T47D (cell line): ENCODE measurements around the gene ATP10D.
A peak's percentile ranks its signal among the peaks of the same experiment; 100 is the strongest.
"Not testable (repeated sequence)": the region's sequence is repeated elsewhere in the genome, so short reads cannot be mapped to it uniquely, and the experiment has no call there.

ENCODE experiments used
- DNase-seq, 2 experiments: peaks; one replicate each; pipeline versions ENCODE4 v3.0.0 to v3.0.0-alpha.2; 2011 to 2012; ENCODE audit warnings: low read depth in 1 of 2, low spot score in 1 of 2
- JUND ChIP-seq: IDR thresholded peaks from 2 replicates; pipeline ENCODE4 v1.6.1; 2012; ENCODE audit warnings: low read depth
- in situ Hi-C: cut with HindIII; loops from 2 replicates; pipeline ENCODE4 v1.10.0; 2016; ENCODE audit warnings: low sequenced_read_pairs, low pct_unique_long_range_greater_than_20kb

ATP10D gene

DNA sequence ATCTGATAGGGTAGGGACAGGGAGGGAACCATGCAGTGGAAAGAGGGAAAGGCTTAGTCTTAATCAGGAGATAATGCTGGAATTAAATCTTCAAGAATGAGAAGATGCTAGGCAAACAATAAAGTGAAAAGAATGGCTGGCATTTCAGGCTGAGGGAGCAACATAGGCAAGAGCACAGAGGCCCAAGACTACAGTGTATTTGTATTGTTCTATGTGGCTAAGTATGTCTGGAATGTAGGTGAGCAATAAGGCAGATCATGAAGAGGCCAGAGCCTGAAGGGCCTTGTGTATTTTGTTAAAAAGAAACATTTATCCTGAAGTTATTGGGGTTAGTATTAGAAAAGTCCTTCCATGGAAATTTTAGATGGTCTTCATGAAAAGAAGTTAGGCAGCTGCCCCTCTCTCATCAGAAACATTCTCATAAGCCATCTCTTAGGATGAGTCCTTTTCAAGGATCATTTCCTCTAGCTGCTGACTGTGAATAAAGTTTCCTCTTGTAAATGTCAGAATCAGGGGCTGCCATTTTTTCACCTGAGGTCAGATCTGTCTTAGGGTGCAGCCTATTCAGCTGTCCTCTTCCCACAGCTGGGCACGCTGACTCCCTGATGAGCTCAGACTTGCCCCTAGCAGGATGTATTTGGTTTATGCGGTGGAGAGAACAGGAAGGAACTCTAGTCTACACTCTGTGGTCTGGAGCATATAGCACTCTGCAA is 46.3 kb downstream of the ATP10D start:
- in situ Hi-C loops: no loop called here
- DNase-seq: peak; percentile 11 to 64
- no peak for TF ChIP-seq JUND

DNA sequence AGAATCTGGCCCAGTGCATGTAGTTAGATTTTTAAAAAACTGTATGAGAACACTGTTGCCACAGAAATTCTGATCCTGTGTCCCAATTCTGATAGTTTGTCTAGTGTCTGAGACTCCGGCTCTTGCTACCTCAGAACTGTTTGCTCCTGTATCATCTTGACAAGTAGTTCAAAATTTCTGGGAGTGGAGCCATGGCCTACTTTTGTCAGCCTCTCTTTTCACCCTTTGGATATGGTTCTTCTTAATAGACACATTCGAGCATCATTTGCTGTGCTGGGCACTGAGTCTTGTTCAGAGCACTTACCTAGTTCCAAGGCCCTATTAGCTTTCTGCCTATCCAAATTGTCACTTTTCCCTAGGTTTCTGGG is 46.9 kb downstream of the ATP10D start:
- in situ Hi-C loops: no loop called here
- DNase-seq: no peak
- no peak for TF ChIP-seq JUND

DNA sequence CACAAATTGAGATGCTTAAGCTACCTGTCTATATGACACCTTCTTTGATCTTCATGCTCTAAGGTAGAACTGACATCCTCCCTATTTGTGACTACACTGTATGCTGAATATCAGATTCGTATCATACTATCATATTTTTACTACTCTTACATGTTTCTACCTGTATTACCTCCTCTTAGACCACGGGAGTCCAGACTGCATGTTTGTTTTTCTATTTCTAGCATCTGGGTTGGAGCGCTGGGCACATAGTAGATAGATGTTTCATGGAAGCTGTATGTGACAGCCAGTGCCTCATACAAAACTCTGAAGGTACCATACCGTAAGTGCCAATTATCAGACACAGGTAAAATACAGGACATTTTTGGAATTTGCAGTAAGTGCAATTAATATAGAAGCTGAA is 47.6 kb downstream of the ATP10D start:
- in situ Hi-C loops: no loop called here
- no peak for DNase-seq
- no peak for TF ChIP-seq JUND

DNA sequence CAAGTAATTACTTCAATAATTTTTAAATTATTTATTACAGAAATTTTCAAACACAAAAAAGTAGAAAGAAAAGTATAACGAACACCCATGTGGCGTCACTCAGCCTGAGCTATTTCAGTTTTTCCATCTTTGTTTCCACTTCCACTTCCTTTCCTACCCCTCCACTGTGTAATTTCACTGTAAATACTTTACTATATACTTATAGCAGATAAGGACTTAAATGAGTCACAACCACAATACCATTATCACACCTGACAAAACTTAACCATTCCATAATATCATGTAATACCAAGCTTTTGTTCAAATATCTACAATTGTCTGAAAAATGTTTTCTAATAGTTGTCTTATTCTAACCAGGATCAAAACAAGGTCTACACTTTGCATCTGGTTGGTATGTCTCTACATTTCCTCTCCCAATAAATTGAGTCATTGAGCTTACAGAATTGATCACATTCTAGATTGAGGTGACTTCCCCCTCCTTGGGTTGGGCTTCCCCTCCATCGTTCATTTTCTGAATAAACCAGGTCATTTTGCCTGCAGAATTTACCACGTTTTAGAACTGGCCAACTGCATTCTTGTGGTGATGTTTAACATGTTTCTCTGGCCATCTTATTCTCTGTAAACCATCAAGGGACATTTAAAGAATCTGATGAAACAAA is 48.7 kb downstream of the ATP10D start:
- no peak for DNase-seq
- TF ChIP-seq JUND: no peak
- in situ Hi-C loops: no loop called here

DNA sequence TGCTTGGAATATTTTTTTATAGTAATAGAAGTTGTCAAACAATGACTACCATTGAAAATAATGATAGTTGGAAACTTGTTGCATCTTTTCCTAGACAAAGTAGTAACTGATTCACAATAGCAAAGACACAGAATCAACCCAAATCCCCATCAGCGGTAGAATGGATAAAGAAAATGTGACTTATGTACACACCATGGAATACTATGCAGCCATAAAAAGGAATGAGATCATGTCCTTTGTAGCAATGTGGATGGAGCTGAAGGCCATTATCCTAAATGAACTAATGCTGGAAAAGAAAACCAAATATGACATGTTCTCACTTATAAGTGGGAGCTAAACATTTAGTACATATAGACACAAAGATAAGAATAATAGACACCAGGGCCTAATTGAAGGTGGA is 49.7 kb downstream of the ATP10D start:
- DNase-seq: no peak
- TF ChIP-seq JUND: no peak
- in situ Hi-C loops: no loop called here

DNA sequence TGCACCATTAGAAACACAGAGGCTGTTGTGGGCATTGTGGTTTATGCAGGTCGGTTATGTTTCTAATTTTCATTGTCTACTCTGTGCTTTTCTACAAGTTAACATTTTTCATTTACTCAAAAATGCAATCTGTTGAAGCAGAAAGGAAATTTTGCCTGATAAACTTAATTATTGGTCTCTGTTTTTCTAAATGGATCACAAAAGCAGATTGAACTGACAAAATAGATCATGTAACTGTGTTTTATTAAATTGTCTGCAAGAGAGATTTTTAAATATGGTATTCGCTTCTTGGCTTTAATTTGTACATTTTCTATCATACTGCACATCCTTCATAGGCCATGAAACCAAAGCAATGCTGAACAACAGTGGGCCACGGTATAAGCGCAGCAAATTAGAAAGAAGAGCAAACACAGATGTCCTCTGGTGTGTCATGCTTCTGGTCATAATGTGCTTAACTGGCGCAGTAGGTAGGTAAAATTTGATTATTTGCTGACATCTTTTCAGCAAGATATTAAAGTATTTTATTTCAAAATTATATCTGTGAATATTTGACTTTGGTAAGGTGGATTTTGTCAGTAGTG is 50.6 kb downstream of the ATP10D start:
- DNase-seq: no peak
- TF ChIP-seq JUND: no peak
- in situ Hi-C loops: no loop called here

DNA sequence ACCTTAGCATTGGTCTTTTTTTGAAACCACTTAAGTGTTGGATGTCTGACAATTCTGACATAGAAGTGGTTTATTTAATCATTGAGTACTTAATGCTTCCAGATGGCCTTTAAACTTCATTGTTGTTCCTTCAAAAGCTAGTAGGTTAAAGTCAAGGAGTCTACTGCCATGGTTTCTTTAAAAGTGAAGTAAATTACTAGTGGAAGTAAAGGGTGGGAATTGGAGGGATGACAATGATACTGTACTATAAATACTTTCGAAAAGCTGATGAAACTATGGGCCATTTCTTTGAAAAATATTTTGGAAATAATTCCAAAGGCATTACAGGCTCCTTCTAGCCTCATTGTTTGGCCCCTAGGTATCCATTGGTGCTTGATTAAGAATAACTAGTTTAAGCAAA is 51.9 kb downstream of the ATP10D start:
- no peak for DNase-seq
- no peak for TF ChIP-seq JUND
- in situ Hi-C loops: no loop called here

DNA sequence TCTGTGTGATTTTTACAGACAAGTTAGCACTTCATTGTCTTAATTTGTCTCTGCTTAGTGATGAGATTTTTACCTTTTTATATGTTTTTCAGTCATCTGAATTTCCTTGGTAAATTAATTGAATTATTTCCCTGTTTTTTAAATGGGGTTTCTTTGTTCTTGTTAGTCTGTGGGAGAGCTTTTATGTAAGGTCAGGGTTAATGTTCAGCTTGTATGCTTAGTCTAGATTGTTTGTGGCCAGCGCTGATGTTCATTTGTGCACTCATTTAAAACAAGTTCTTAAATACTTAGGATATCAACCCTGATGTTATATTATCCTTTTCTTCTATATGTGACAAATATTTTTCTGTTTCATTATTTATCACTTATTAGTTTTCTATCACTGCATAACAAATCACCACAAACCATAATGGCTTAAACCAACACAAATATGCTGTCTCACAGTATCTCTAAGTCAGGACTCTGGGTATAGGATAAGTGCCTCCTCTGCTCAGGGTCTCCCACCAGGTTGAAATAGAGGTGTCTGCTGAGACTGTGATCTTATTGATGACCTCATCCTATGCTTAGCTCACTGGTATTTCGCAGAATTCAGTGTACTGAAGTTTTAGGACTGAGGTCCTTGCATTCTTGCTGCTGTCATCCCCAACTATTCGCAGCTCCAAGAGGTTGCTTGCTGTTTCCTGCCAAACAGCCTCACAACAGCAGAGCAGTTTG is 53.2 kb downstream of the ATP10D start:
- in situ Hi-C loops: no loop called here
- no peak for TF ChIP-seq JUND
- no peak for DNase-seq

DNA sequence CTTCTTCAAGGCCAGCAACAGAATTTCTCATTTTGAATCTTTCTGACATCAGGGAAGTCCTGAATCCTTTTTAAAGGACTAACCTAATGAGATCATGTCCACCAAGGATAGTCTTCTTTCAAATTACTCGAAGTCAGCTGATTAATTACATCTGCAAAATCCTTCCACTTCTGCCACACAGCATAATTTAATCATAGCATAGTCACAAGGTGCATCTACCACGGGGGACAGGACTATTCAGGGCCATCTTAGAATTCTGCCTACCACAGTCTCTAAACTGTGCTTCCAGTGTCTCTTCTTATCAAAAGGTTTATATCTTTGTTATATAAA is 53.7 kb downstream of the ATP10D start:
- no peak for TF ChIP-seq JUND
- in situ Hi-C loops: no loop called here
- DNase-seq: no peak

DNA sequence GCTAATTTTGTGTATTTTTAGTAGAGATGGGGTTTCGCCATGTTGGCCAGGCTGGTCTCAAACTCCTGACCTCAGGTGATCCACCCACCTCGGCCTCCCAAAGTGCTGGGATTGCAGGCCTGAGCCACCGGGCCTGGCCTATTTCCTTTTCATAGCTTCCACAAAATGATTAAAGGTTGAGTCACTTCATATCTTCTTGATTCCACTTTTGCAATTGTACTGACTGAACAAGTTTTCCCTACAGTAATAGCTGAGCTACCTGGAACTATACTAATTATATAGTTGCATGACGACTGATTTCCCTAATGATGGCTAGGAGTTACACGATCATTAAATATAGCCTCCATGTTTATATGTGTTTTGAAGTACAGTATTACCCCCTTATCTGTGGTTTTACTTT is 57.6 kb downstream of the ATP10D start:
- in situ Hi-C loops, DNase-seq: not testable (repeated sequence)

DNA sequence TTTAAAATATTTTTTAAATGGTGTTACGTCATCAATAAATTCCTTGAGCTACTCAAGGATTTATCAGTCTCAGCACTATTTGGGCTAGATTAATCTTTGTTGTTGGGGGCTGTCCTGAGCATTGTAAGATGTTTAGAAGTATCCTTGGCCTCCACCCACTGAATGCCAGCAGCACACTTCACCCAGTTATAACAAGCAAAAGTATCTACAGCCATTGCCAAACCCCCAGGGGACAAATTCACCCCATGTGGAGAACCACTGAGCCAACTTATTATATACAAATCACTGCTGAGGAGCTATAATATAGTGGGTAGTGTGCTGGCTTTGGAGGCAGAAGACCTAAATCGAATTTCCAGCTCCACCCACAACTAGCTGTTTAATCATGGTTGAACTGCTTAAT is 58.3 kb downstream of the ATP10D start:
- in situ Hi-C loops: no loop called here
- no peak for DNase-seq
- TF ChIP-seq JUND: no peak

DNA sequence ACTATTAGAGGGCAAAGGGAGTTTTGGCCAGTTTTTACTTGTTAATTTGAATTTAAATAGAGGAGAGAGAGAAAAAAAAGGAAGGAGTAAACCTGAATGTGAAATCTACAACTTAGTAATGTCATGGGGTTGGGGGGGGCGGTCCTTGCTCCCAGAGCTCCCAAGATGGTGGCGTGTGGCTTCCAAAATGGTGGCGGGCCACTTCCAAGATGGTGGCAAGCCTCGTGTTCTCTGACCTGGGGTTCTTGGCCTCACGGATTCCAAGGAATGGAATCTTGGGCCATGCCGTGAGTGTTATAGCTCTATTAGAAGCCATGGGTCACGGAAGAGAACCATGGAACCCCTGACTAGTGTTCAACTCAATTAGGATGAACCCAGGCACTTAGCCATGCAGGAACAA is 65.3 kb downstream of the ATP10D start:
- in situ Hi-C loops, DNase-seq: not testable (repeated sequence)

DNA sequence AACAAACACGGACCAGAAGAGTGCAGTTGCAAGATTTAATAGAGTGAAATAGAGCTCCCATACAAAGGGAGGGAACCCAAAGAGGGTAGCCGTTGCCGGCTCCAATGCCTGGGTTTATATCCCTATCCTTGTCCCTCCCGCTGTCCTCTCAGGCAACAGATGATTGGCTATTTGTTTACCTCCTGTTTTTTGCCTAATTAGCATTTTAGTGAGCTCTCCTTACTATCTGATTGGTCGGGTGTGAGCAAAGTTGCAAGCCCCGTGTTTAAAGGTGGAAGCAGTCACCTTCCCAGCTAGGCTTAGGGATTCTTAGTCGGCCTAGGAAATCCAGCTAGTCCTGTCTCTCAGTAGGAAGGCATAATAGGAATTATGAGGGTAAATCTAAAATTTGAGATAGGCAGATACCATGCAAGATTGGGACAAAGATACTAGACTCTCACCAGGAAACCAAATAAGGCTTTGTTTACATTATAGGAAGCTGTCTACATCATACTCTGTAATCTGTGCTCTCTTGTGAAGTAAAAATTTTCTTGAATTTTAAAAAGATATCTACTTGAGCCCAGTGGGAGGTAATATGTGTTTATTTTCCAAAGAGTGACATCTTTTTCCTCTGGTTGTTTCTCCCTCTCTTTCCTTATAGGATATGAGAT is 65.9 kb downstream of the ATP10D start:
- no peak for TF ChIP-seq JUND
- in situ Hi-C loops: no loop called here
- no peak for DNase-seq
